PC-9 (cell line): ENCODE data around the gene HOXB3. TPM values are rescaled to one million over a fixed set of nuclear protein-coding genes. Genes with fewer than 3 reads are reported as not detected.

Experiments used
- BruUV-seq: library from RNA; stranded (reverse); fragments of 400-500 nt; replicated peaks from 2 replicates; lab custom pipeline; 2021; lab: Mats Ljungman, UMichigan
- CTCF ChIA-PET: fragments of 300-600 bp; sonication (Branson Sonifier 250); formaldehyde crosslinking; loops from one replicate; lab custom pipeline; 2022; ENCODE audit warnings: antibody characterized with exemption; lab: Charles Lee
- POLR2A ChIA-PET: fragments of 300-600 bp; sonication (Branson Sonifier 250); formaldehyde crosslinking; loops from one replicate; lab custom pipeline; 2022; ENCODE audit warnings: antibody characterized with exemption; ENCODE audit not compliant: unreplicated experiment; lab: Charles Lee
- DNase-seq, 2 experiments: peaks; one replicate each; pipeline versions ENCODE4 v3.0.0 to v3.0.0-alpha.2; 2015 to 2022; ENCODE audit warnings: mixed read lengths in 1 of 2
- H2AFZ ChIP-seq: fragments of 200-600 bp; sonication (generic); 2 replicates; pipeline ENCODE4 v1.8.1; 2017; ENCODE audit warnings: antibody characterized with exemption
- H3F3A ChIP-seq: fragments of 200-600 bp; sonication (generic); 2 replicates; pipeline ENCODE4 v1.8.1; 2017; ENCODE audit warnings: antibody characterized with exemption, mild to moderate bottlenecking, low read depth; ENCODE audit not compliant: insufficient read depth
- H3K27ac ChIP-seq: fragments of 200-600 bp; sonication (generic); 2 replicates; pipeline ENCODE4 v1.6.1; 2016; ENCODE audit warnings: mixed run types
- H3K27me3 ChIP-seq: fragments of 200-600 bp; sonication (generic); 2 replicates; pipeline ENCODE4 v1.6.1; 2016; ENCODE audit warnings: low read depth, mixed run types; ENCODE audit not compliant: insufficient read depth
- H3K36me3 ChIP-seq: fragments of 200-600 bp; sonication (generic); 2 replicates; pipeline ENCODE4 v1.6.1; 2016; ENCODE audit warnings: low read depth, mixed run types
- H3K4me1 ChIP-seq: fragments of 200-600 bp; sonication (generic); replicated peaks from 2 replicates; pipeline ENCODE4 v1.6.1; 2016; ENCODE audit warnings: mixed run types; ENCODE audit not compliant: insufficient read depth
- H3K4me2 ChIP-seq: fragments of 200-600 bp; sonication (generic); 2 replicates; pipeline ENCODE4 v1.6.1; 2017; ENCODE audit warnings: mixed run types
- H3K4me3 ChIP-seq: fragments of 200-600 bp; sonication (generic); 2 replicates; pipeline ENCODE4 v1.6.1; 2016; ENCODE audit warnings: mixed run types
- H3K79me2 ChIP-seq: fragments of 200-600 bp; sonication (generic); 2 replicates; pipeline ENCODE4 v1.6.1; 2017; ENCODE audit warnings: low read depth, mixed run types
- H3K9me2 ChIP-seq: fragments of 200-600 bp; sonication (generic); 2 replicates; pipeline ENCODE4 v1.8.1; 2017; ENCODE audit warnings: mild to moderate bottlenecking; ENCODE audit not compliant: insufficient read depth
- H3K9me3 ChIP-seq: fragments of 200-600 bp; sonication (generic); 2 replicates; pipeline ENCODE4 v1.8.1; 2016; ENCODE audit warnings: low read depth; ENCODE audit not compliant: insufficient read depth
- H4K20me1 ChIP-seq: fragments of 200-600 bp; sonication (generic); 2 replicates; pipeline ENCODE4 v1.8.1; 2017; ENCODE audit not compliant: insufficient read depth
- EZH2 ChIP-seq: fragments of 200-600 bp; sonication (generic); IDR thresholded peaks from 2 replicates; pipeline ENCODE4 v1.8.0; 2017; ENCODE audit warnings: antibody characterized with exemption, low read depth
- intact Hi-C: fragments of 100-400 bp; cut with micrococcal nuclease; formaldehyde crosslinking; loops from one replicate; pipeline ENCODE4 v1.10.0; 2022; ENCODE audit not compliant: unreplicated experiment
- total RNA-seq: library from RNA; stranded (reverse); gene quantifications from 2 replicates; pipeline ENCODE4 v1.2.3, GENCODE V29; 2021
- TF ChIP-seq, protein P1 (sequence below): fragments of 200-600 bp; sonication (generic); conservative IDR thresholded peaks from 2 replicates; pipeline ENCODE4 v1.6.1; 2017; ENCODE audit warnings: mixed run types, antibody characterized with exemption, mild to moderate bottlenecking, moderate library complexity

HOXB3 gene
- total RNA-seq, 1 experiment from 2014 or later = 19.1 TPM

DNA sequence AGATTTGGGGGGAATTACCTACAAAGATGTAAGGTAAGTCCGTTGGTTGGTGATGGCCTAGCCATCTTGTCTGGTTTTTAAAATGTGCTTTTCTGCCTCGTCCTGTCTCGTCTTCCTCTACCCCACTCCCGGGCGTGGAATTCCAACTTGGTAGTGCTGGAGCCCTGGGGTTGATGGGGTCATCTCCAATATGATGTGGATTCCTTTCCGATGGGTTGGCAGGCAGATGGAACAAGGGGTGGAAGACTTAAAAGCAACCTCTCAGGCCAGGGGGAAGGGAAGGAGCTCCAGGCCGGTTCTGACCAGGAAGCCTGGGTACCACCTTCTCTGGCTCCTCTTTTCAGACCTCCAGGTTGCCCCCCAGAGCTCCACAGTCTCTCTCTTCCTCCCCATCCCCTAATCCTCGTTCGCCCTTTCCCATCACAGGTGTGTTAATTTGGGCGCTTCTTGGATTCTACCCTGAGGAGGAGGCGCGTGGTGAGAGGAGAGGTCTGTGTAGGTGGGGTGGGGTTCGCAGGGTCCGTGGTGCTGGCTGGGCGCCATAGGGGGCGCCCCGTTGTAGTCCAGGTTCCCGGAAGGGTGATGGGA lies 40.0 kb downstream of the HOXB3 start:
- POLR2A ChIA-PET = no interaction called here

GRCh38 chr17:48549281-48549630 lies 40.8 kb downstream of the HOXB3 start:
- Histone ChIP-seq H3K9me3 (no peaks in the 10 kb centered on the region), H3K9me2 (no peaks in the 10 kb centered on the region), H3K4me2 (no peak overlapping the region), H4K20me1 (no peaks in the 10 kb centered on the region), H3K27me3 (no peaks in the 10 kb centered on the region), H2AFZ (no peak overlapping the region), H3K79me2 (no peaks in the 10 kb centered on the region), H3K4me3 (no peak overlapping the region), H3K36me3 (no peaks in the 10 kb centered on the region), H3K4me1 (no peaks in the 10 kb centered on the region), H3K27ac (no peak overlapping the region), H3F3A (peaks cover 7% of the 10 kb centered on the region; the same call in 1 of the 2 replicates)
- TF ChIP-seq EZH2 = no peak
- TF ChIP-seq, protein P1, sequence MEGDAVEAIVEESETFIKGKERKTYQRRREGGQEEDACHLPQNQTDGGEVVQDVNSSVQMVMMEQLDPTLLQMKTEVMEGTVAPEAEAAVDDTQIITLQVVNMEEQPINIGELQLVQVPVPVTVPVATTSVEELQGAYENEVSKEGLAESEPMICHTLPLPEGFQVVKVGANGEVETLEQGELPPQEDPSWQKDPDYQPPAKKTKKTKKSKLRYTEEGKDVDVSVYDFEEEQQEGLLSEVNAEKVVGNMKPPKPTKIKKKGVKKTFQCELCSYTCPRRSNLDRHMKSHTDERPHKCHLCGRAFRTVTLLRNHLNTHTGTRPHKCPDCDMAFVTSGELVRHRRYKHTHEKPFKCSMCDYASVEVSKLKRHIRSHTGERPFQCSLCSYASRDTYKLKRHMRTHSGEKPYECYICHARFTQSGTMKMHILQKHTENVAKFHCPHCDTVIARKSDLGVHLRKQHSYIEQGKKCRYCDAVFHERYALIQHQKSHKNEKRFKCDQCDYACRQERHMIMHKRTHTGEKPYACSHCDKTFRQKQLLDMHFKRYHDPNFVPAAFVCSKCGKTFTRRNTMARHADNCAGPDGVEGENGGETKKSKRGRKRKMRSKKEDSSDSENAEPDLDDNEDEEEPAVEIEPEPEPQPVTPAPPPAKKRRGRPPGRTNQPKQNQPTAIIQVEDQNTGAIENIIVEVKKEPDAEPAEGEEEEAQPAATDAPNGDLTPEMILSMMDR = no peak
- DNase-seq = no peak
- POLR2A ChIA-PET = no interaction called here
- CTCF ChIA-PET = no interaction called here
- no TSS peak for BruUV-seq
- intact Hi-C loops = no loop called here

More for the DNA sequence above, 40.0 kb downstream of the HOXB3 start:
- CTCF ChIA-PET = no interaction called here
- Histone ChIP-seq H3K9me3 (no peaks in the 10 kb centered on the region), H3K4me3 (no peak overlapping the region), H3K36me3 (no peaks in the 10 kb centered on the region), H4K20me1 (no peaks in the 10 kb centered on the region), H3K4me2 (no peak overlapping the region), H2AFZ (no peak overlapping the region), H3K4me1 (no peaks in the 10 kb centered on the region), H3K27me3 (no peaks in the 10 kb centered on the region), H3K9me2 (no peaks in the 10 kb centered on the region), H3K27ac (no peak overlapping the region), H3K79me2 (no peaks in the 10 kb centered on the region), H3F3A (peaks cover 7% of the 10 kb centered on the region; the same call in 1 of the 2 replicates)
- intact Hi-C loops = no loop called here
- DNase-seq = no peak
- BruUV-seq = no TSS peak
- TF ChIP-seq, protein P1 = no peak
- TF ChIP-seq EZH2 = no peak

- no peak overlapping the region for H2AFZ ChIP-seq
- intact Hi-C loops = no loop called here
- no peaks in the 10 kb centered on the region for H3K36me3 ChIP-seq
- no TSS peak for BruUV-seq
- no peaks in the 10 kb centered on the region for H3K79me2 ChIP-seq
- H3K9me3 ChIP-seq = no peaks in the 10 kb centered on the region
- no peaks in the 10 kb centered on the region for H3K27me3 ChIP-seq
- no peak for TF ChIP-seq EZH2
- TF ChIP-seq, protein P1 = no peak
- no peak overlapping the region for H3K4me3 ChIP-seq
- H3K27ac ChIP-seq = no peak overlapping the region
- POLR2A ChIA-PET = no interaction called here
- H3K4me2 ChIP-seq = no peak overlapping the region
- H3F3A ChIP-seq = peaks cover 7% of the 10 kb centered on the region; the same call in 1 of the 2 replicates
- no peaks in the 10 kb centered on the region for H4K20me1 ChIP-seq
- H3K4me1 ChIP-seq = no peaks in the 10 kb centered on the region
- DNase-seq = no peak
- H3K9me2 ChIP-seq = no peaks in the 10 kb centered on the region
- CTCF ChIA-PET = no interaction called here
Observed at GRCh38 chr17:48548523-48549280, 41.3 kb downstream of the HOXB3 start.
